HG03439 (cell line): ENCODE results near the gene YIF1A.
"Not testable (repeated sequence)": the region's sequence is repeated elsewhere in the genome, so short reads cannot be mapped to it uniquely, and the experiment has no call there.

ENCODE experiments used
- ATAC-seq: cut with Tn5 transposase; IDR thresholded peaks from one replicate; pipeline ENCODE4 v1.9.1; 2021; ENCODE audit warnings: mild to moderate bottlenecking, moderate library complexity; ENCODE audit not compliant: unreplicated experiment

YIF1A gene

GRCh38 chr11:66287211-66287888, 1.6 kb downstream of the YIF1A start:
- no peak for ATAC-seq

- ATAC-seq, result no peak
Measured at GRCh38 chr11:66286699-66287098, 2.2 kb downstream of the YIF1A start.

- no peak for ATAC-seq
Measured at GRCh38 chr11:66285250-66285947, 3.5 kb downstream of the YIF1A start.

- no peak for ATAC-seq
Measured at GRCh38 chr11:66284526-66285078, 4.3 kb downstream of the YIF1A start.

- no peak for ATAC-seq
Measured at GRCh38 chr11:66283461-66284105, 5.4 kb downstream of the YIF1A start.

- ATAC-seq, result peak; percentile 63
Measured at GRCh38 chr11:66282468-66283455, 6.2 kb downstream of the YIF1A start.

- no peak for ATAC-seq
Measured at GRCh38 chr11:66281776-66282467, 7.0 kb downstream of the YIF1A start.

GRCh38 chr11:66281001-66281400, 7.9 kb downstream of the YIF1A start:
- no peak for ATAC-seq

GRCh38 chr11:66280428-66280827, 8.5 kb downstream of the YIF1A start:
- ATAC-seq, result no peak

GRCh38 chr11:66279092-66279734, 9.7 kb downstream of the YIF1A start:
- ATAC-seq, result no peak

GRCh38 chr11:66278363-66279091, 10.4 kb downstream of the YIF1A start:
- no peak for ATAC-seq

- no peak for ATAC-seq
Measured at GRCh38 chr11:66277471-66278362, 11.2 kb downstream of the YIF1A start, which contains the start of gene CNIH2. TSS of gene CNIH2 (plus strand) at chr11:66278175. CDS start at chr11:66278457, 282 bp downstream.

- ATAC-seq, result not testable (repeated sequence)
Measured at GRCh38 chr11:66277064-66277463, 11.9 kb downstream of the YIF1A start.

GRCh38 chr11:66276619-66277018, 12.3 kb downstream of the YIF1A start:
- not testable (repeated sequence) for ATAC-seq

- no peak for ATAC-seq
Measured at GRCh38 chr11:66275984-66276612, 12.8 kb downstream of the YIF1A start.

- ATAC-seq, result no peak
Measured at GRCh38 chr11:66275396-66275795, 13.5 kb downstream of the YIF1A start.

GRCh38 chr11:66274219-66274618, 14.7 kb downstream of the YIF1A start:
- no peak for ATAC-seq
